ENCODE measurements around the gene PIK3C2G. TPM values are rescaled to one million over a fixed set of nuclear protein-coding genes. Genes with fewer than 3 reads are reported as not detected.

Gene PIK3C2G
- total RNA-seq, 1 donor from 2014 or later = 0.41 TPM

GRCh38 chr12:18394742-18395141, 133.4 kb downstream of the PIK3C2G start:
- FAIRE-seq = no peak
- DNase-seq (ENCODE audit: low spot score in 2 of 2) = no peak

- FAIRE-seq (no peak), DNase-seq (ENCODE audit: low spot score in 2 of 2) (no peak)
These were observed 138.9 kb downstream of the PIK3C2G start for GRCh38 chr12:18400186-18400585.

GRCh38 chr12:18402872-18403611, 141.7 kb downstream of the PIK3C2G start:
- no peak for DNase-seq (ENCODE audit: low spot score in 2 of 2)
- no peak for FAIRE-seq

- no peak for FAIRE-seq
- no peak for DNase-seq (ENCODE audit: low spot score in 2 of 2)
These were observed 150.1 kb downstream of the PIK3C2G start for GRCh38 chr12:18411453-18411852.

- FAIRE-seq = no peak
These were observed 153.4 kb downstream of the PIK3C2G start for GRCh38 chr12:18414671-18415070.

GRCh38 chr12:18415227-18415626, 153.9 kb downstream of the PIK3C2G start:
- DNase-seq (ENCODE audit: low spot score in 2 of 2) = no peak
- no peak for FAIRE-seq

More at GRCh38 chr12:18414671-18415070, 153.4 kb downstream of the PIK3C2G start:
- DNase-seq (ENCODE audit: low spot score in 2 of 2) = no peak

GRCh38 chr12:18416412-18416811, 155.1 kb downstream of the PIK3C2G start:
- no peak for FAIRE-seq
- DNase-seq (ENCODE audit: low spot score in 2 of 2) = no peak

GRCh38 chr12:18419311-18419710, 158.0 kb downstream of the PIK3C2G start:
- FAIRE-seq = no peak

GRCh38 chr12:18421867-18422266, 160.5 kb downstream of the PIK3C2G start:
- no peak for DNase-seq (ENCODE audit: low spot score in 2 of 2)
- no peak for FAIRE-seq

More at GRCh38 chr12:18419311-18419710, 158.0 kb downstream of the PIK3C2G start:
- DNase-seq (ENCODE audit: low spot score in 2 of 2) = no peak

- FAIRE-seq (no peak), DNase-seq (ENCODE audit: low spot score in 2 of 2) (no peak)
These were observed 161.6 kb downstream of the PIK3C2G start for GRCh38 chr12:18422871-18423270.

- no peak for DNase-seq (ENCODE audit: low spot score in 2 of 2)
- no peak for FAIRE-seq
These were observed 163.5 kb downstream of the PIK3C2G start for GRCh38 chr12:18424857-18425256.

GRCh38 chr12:18427520-18427919, 166.2 kb downstream of the PIK3C2G start:
- FAIRE-seq (no peak), DNase-seq (ENCODE audit: low spot score in 2 of 2) (no peak)

GRCh38 chr12:18428416-18428815, 167.1 kb downstream of the PIK3C2G start:
- FAIRE-seq (no peak), DNase-seq (ENCODE audit: low spot score in 2 of 2) (no peak)

- no peak for FAIRE-seq
- DNase-seq (ENCODE audit: low spot score in 2 of 2) = no peak
These were observed 168.0 kb downstream of the PIK3C2G start for GRCh38 chr12:18429366-18429765.

- no peak for FAIRE-seq
These were observed 169.2 kb downstream of the PIK3C2G start for GRCh38 chr12:18430425-18431048.

GRCh38 chr12:18431771-18432170, 170.5 kb downstream of the PIK3C2G start:
- FAIRE-seq = no peak
- no peak for DNase-seq (ENCODE audit: low spot score in 2 of 2)

More at GRCh38 chr12:18430425-18431048, 169.2 kb downstream of the PIK3C2G start:
- peak in 1 of 2 donors; percentile 6 for DNase-seq (ENCODE audit: low spot score in 2 of 2)

GRCh38 chr12:18432206-18432605, 170.9 kb downstream of the PIK3C2G start:
- no peak for FAIRE-seq
- DNase-seq (ENCODE audit: low spot score in 2 of 2) = no peak

- DNase-seq (ENCODE audit: low spot score in 2 of 2) (no peak), FAIRE-seq (no peak)
These were observed 174.9 kb downstream of the PIK3C2G start for GRCh38 chr12:18436170-18436569.

GRCh38 chr12:18439541-18439940, 178.2 kb downstream of the PIK3C2G start:
- no peak for DNase-seq (ENCODE audit: low spot score in 2 of 2)
- no peak for FAIRE-seq

- FAIRE-seq (no peak), DNase-seq (ENCODE audit: low spot score in 2 of 2) (no peak)
These were observed 182.6 kb downstream of the PIK3C2G start for GRCh38 chr12:18443768-18444437.

GRCh38 chr12:18446061-18446644, 184.8 kb downstream of the PIK3C2G start:
- no peak for DNase-seq (ENCODE audit: low spot score in 2 of 2)
- FAIRE-seq = no peak
